H1 (cell line): Measurements from ENCODE around the gene OOSP3. TPM values are rescaled to one million over a fixed set of nuclear protein-coding genes. Genes with fewer than 3 reads are reported as not detected.

ENCODE experiments used
- CTCF ChIA-PET: fragments of 300-600 bp; sonication (Branson Sonifier 250); formaldehyde crosslinking; loops from one replicate; lab custom pipeline; 2021; ENCODE audit not compliant: partially characterized antibody; lab: Charles Lee
- POLR2A ChIA-PET: fragments of 300-600 bp; sonication (Branson Sonifier 250); formaldehyde crosslinking; loops from one replicate; lab custom pipeline; 2021; ENCODE audit warnings: inconsistent platforms; ENCODE audit not compliant: partially characterized antibody; lab: Charles Lee
- DNase-seq, 2 experiments: peaks; one replicate each; pipeline versions ENCODE4 v3.0.0 to v3.0.0-alpha.2; 2010 to 2022; ENCODE audit warnings: low spot score in 2 of 2, low read depth in 1 of 2, mixed read lengths in 1 of 2
- FAIRE-seq: peaks from 2 replicates; lab custom pipeline; 2011; peaks lifted over from hg19 to GRCh38; lab: Jason Lieb, UNC
- H2AFZ ChIP-seq: 2 replicates; pipeline ENCODE4 v1.8.1; 2012; ENCODE audit warnings: low read length, inconsistent platforms
- H2AK5ac ChIP-seq: 2 replicates; pipeline ENCODE4 v1.6.1; 2013; ENCODE audit warnings: low read depth, low read length
- H2BK120ac ChIP-seq: replicated peaks from 2 replicates; pipeline ENCODE3; 2013; ENCODE audit warnings: low read depth, low read length, inconsistent platforms
- H2BK12ac ChIP-seq: 2 replicates; pipeline ENCODE4 v1.6.1; 2013; ENCODE audit warnings: low read depth, low read length
- H2BK15ac ChIP-seq: 2 replicates; pipeline ENCODE4 v1.6.1; 2013; ENCODE audit warnings: low read length
- H2BK20ac ChIP-seq: 2 replicates; pipeline ENCODE4 v1.6.1; 2013; ENCODE audit warnings: low read length
- H2BK5ac ChIP-seq: 2 replicates; pipeline ENCODE4 v1.6.1; 2013; ENCODE audit warnings: low read depth, low read length
- H3K14ac ChIP-seq: 2 replicates; pipeline ENCODE4 v1.6.1; 2013; ENCODE audit warnings: inconsistent platforms; ENCODE audit not compliant: insufficient read length
- H3K18ac ChIP-seq: 2 replicates; pipeline ENCODE4 v1.6.1; 2013; ENCODE audit warnings: low read length; ENCODE audit errors: extremely low read depth
- H3K23ac ChIP-seq: 2 replicates; pipeline ENCODE4 v1.6.1; 2013; ENCODE audit warnings: inconsistent platforms; ENCODE audit not compliant: insufficient read length
- H3K23me2 ChIP-seq: 2 replicates; pipeline ENCODE4 v1.6.1; 2013; ENCODE audit warnings: low read depth, low read length
- H3K27ac ChIP-seq: 2 replicates; pipeline ENCODE4 v1.6.1; 2011; ENCODE audit warnings: low read depth, low read length, inconsistent platforms
- H3K27me3 ChIP-seq, 4 experiments: replicated peaks in 1 of 4; 1 replicate in 1 of 4; 2 replicates in 3 of 4; pipeline versions ENCODE4 v1.6.1 to v1.8.1; 2011 to 2013; ENCODE audit warnings: low read length in 3 of 4, mild to moderate bottlenecking in 3 of 4, inconsistent platforms in 2 of 4, mixed read lengths in 2 of 4, moderate library complexity in 1 of 4; ENCODE audit not compliant: control insufficient read depth in 3 of 4, insufficient read depth in 3 of 4; ENCODE audit errors: extremely low read depth in 1 of 4
- H3K36me3 ChIP-seq, 4 experiments: 2 replicates each; pipeline versions ENCODE4 v1.6.1 to v1.8.1; 2011 to 2013; ENCODE audit warnings: mild to moderate bottlenecking in 4 of 4, low read length in 3 of 4, moderate library complexity in 2 of 4, control low read depth in 1 of 4, inconsistent platforms in 1 of 4; ENCODE audit not compliant: insufficient read depth in 4 of 4, control insufficient read depth in 2 of 4
- H3K4ac ChIP-seq: replicated peaks from 2 replicates; pipeline ENCODE3; 2013; ENCODE audit warnings: low read length, low read depth, mixed read lengths, inconsistent platforms; ENCODE audit not compliant: insufficient read length
- H3K4me1 ChIP-seq, 4 experiments: replicated peaks in 1 of 4; 1 replicate in 1 of 4; 2 replicates in 3 of 4; pipeline versions ENCODE4 v1.6.1 to v1.8.1; 2011 to 2013; ENCODE audit warnings: low read length in 3 of 4, inconsistent platforms in 2 of 4, mixed read lengths in 1 of 4; ENCODE audit not compliant: insufficient read depth in 4 of 4, control insufficient read depth in 3 of 4
- H3K4me2 ChIP-seq, 2 experiments: 2 replicates each; pipeline versions ENCODE4 v1.6.1 to v1.8.1; 2011 to 2013; ENCODE audit warnings: low read depth in 2 of 2, low read length in 2 of 2, control low read depth in 1 of 2, inconsistent platforms in 1 of 2, mild to moderate bottlenecking in 1 of 2; ENCODE audit not compliant: insufficient read depth in 1 of 2
- H3K4me3 ChIP-seq, 4 experiments: fragments of 200-600, 300-600 bp in 1 of 4; sonication (generic), shearing (Covaris generic), sonication (Bioruptor Twin) in 1 of 4; 2 replicates each; pipeline versions ENCODE4 v1.5.1 to v1.8.1; 2011 to 2016; ENCODE audit warnings: low read length in 4 of 4, low read depth in 3 of 4, control low read depth in 2 of 4, inconsistent platforms in 2 of 4, mild to moderate bottlenecking in 2 of 4, mixed read lengths in 1 of 4, moderate library complexity in 1 of 4; ENCODE audit not compliant: insufficient read depth in 2 of 4; ENCODE audit errors: extremely low read depth in 1 of 4
- H3K56ac ChIP-seq: replicated peaks from 2 replicates; pipeline ENCODE3; 2013; ENCODE audit warnings: low read depth, mild to moderate bottlenecking, mixed read lengths, low read length, inconsistent platforms; ENCODE audit not compliant: insufficient read length
- H3K79me1 ChIP-seq: 2 replicates; pipeline ENCODE4 v1.6.1; 2013; ENCODE audit warnings: low read depth, low read length, control low read depth
- H3K79me2 ChIP-seq, 2 experiments: 2 replicates each; pipeline versions ENCODE4 v1.6.1 to v1.8.1; 2012 to 2013; ENCODE audit warnings: low read length in 2 of 2, mild to moderate bottlenecking in 2 of 2, inconsistent platforms in 1 of 2; ENCODE audit not compliant: insufficient read depth in 2 of 2, control insufficient read depth in 1 of 2
- H3K9ac ChIP-seq, 4 experiments: replicated peaks in 1 of 4; 1 replicate in 1 of 4; 2 replicates in 3 of 4; pipeline versions ENCODE4 v1.6.1 to v1.8.1; 2011 to 2013; ENCODE audit warnings: low read depth in 3 of 4, low read length in 3 of 4, control low read depth in 2 of 4, mild to moderate bottlenecking in 2 of 4, moderate library complexity in 2 of 4, inconsistent platforms in 1 of 4; ENCODE audit errors: extremely low read depth in 1 of 4
- H3K9me3 ChIP-seq, 2 experiments: 2 replicates each; pipeline versions ENCODE4 v1.6.1 to v1.8.1; 2012 to 2013; ENCODE audit warnings: mild to moderate bottlenecking in 2 of 2, moderate library complexity in 2 of 2, control low read depth in 1 of 2, inconsistent platforms in 1 of 2, low read depth in 1 of 2, low read length in 1 of 2, mixed read lengths in 1 of 2; ENCODE audit not compliant: insufficient read depth in 2 of 2
- H4K20me1 ChIP-seq, 2 experiments: replicated peaks in 1 of 2; 2 replicates each; pipeline versions ENCODE3 to v1.8.1; 2011 to 2013; ENCODE audit warnings: inconsistent platforms in 2 of 2, low read length in 2 of 2, mild to moderate bottlenecking in 1 of 2; ENCODE audit not compliant: insufficient read depth in 2 of 2, control insufficient read depth in 1 of 2
- H4K5ac ChIP-seq: 2 replicates; pipeline ENCODE4 v1.6.1; 2013; ENCODE audit warnings: low read length, low read depth, mixed read lengths, inconsistent platforms; ENCODE audit not compliant: insufficient read length
- H4K8ac ChIP-seq: 2 replicates; pipeline ENCODE4 v1.8.0; 2013; ENCODE audit warnings: mild to moderate bottlenecking, moderate library complexity, low read length, inconsistent platforms; ENCODE audit not compliant: insufficient read depth; ENCODE audit errors: extremely low read depth
- H4K91ac ChIP-seq: replicated peaks from 2 replicates; pipeline ENCODE3; 2013; ENCODE audit warnings: low read length, mixed read lengths, inconsistent platforms; ENCODE audit not compliant: insufficient read length
- ATF3 ChIP-seq: IDR thresholded peaks from 2 replicates; pipeline ENCODE4 v1.6.1; 2011; ENCODE audit warnings: low read depth, mild to moderate bottlenecking, low read length; ENCODE audit not compliant: insufficient read depth
- BRCA1 ChIP-seq: IDR thresholded peaks from 2 replicates; pipeline ENCODE4 v1.6.1; 2012; ENCODE audit warnings: low read depth, low read length, improper control_type of control experiment
- CHD1 ChIP-seq: IDR thresholded peaks from 2 replicates; pipeline ENCODE4 v1.6.1; 2012; ENCODE audit warnings: low read depth, low read length, improper control_type of control experiment
- HDAC2 ChIP-seq, 2 experiments: fragments of 300-600 bp in 1 of 2; sonication (generic) in 1 of 2; IDR thresholded peaks; 2 replicates each; pipeline ENCODE4 v1.6.1; 2011 to 2012; ENCODE audit warnings: low read depth in 2 of 2, low read length in 2 of 2, mild to moderate bottlenecking in 2 of 2, moderate library complexity in 2 of 2, borderline replicate concordance in 1 of 2, inconsistent platforms in 1 of 2
- MAFK ChIP-seq: IDR thresholded peaks from 2 replicates; pipeline ENCODE4 v1.6.1; 2012; ENCODE audit warnings: low read depth, mild to moderate bottlenecking, improper control_type of control experiment, low read length
- NRF1 ChIP-seq: IDR thresholded peaks from 2 replicates; pipeline ENCODE4 v1.6.1; 2011; ENCODE audit warnings: mild to moderate bottlenecking, low read depth, low read length, improper control_type of control experiment
- RAD21 ChIP-seq, 2 experiments: IDR thresholded peaks in 1 of 2; conservative IDR thresholded peaks in 1 of 2; 2 replicates each; pipeline ENCODE4 v1.6.1; 2011; ENCODE audit warnings: low read depth in 2 of 2, low read length in 2 of 2, improper control_type of control experiment in 1 of 2, inconsistent platforms in 1 of 2, mild to moderate bottlenecking in 1 of 2, moderate library complexity in 1 of 2
- RXRA ChIP-seq: IDR thresholded peaks from 2 replicates; pipeline ENCODE4 v1.6.1; 2011; ENCODE audit warnings: low read depth, mild to moderate bottlenecking, low read length, moderate library complexity; ENCODE audit not compliant: insufficient read depth
- TEAD4 ChIP-seq: IDR thresholded peaks from 2 replicates; pipeline ENCODE4 v1.6.1; 2012; ENCODE audit warnings: low read depth, low read length, inconsistent platforms, mixed read lengths
- WGBS, 2 experiments: shearing (Covaris generic) in 1 of 2; methylation state at CpG; one replicate each; pipeline versions ENCODE4 v1.1.6 to v1.1.7; 2013 to 2015; ENCODE audit warnings: low lambda C conversion rate in 2 of 2, mixed read lengths in 2 of 2, inconsistent platforms in 1 of 2, low coverage in 1 of 2, missing lambda C conversion rate in 1 of 2; ENCODE audit not compliant: insufficient replicate concordance in 2 of 2, insufficient coverage in 1 of 2, insufficient read length in 1 of 2; ENCODE audit errors: extremely low coverage in 1 of 2, missing lambda C conversion rate in 1 of 2; 5-methylcytosine and 5-hydroxymethylcytosine counted together
- polyA plus RNA-seq, 7 experiments: library from polyadenylated mRNA; depleted of rRNA in 3 of 7; stranded (reverse) in 5 of 7; unstranded in 2 of 7; fragments of >200 nt in 5 of 7; fragments of 200-250 nt in 2 of 7; gene quantifications; 1 replicate in 5 of 7; 2 replicates in 1 of 7; 4 replicates in 1 of 7; pipeline versions ENCODE4 v1.2.1 to v1.2.3, GENCODE V29; 2011 to 2013; ENCODE audit warnings: missing spikeins in 2 of 7, mixed read lengths in 2 of 7
- total RNA-seq: library from RNA; stranded (reverse); fragmentation: NEBNext Ultra II Directional; extraction: Animal tissue kit (Norgen Biotek cat#: 25700); gene quantifications from 2 replicates; pipeline ENCODE4 v1.2.1, GENCODE V29; 2021

The OOSP3 gene
- total and polyA plus RNA-seq, 2 of the 8 experiments (the other 6 are each of a cell fraction or from before 2014, with no cell fraction given), result not detected

GRCh38 chr11:59841514-59841913 lies 37.1 kb upstream of the OOSP3 start:
- Histone ChIP-seq H3K4ac (no peak overlapping the region), H2BK120ac (no peak overlapping the region), H3K4me2 (no peak overlapping the region), H3K9ac (no peak overlapping the region), H3K4me3 (no peak overlapping the region), H2AFZ (no peak overlapping the region), H4K20me1 (no peaks in the 10 kb centered on the region), H4K5ac (no peak overlapping the region), H3K27ac (no peak overlapping the region), H2BK5ac (no peak overlapping the region), H3K9me3 (0 out of 4 replicates have a peak, but pooled peaks cover 0 to 4% of the 10 kb centered on the region in 2 experiments), H3K4me1 (peaks cover 0 to 4% (median 1%) of the 10 kb centered on the region in 4 experiments; a peak in 3 of 7 replicates), H4K8ac (no peak overlapping the region), H2AK5ac (no peak overlapping the region), H3K36me3 (no peaks in the 10 kb centered on the region), H3K79me2 (no peaks in the 10 kb centered on the region), H3K56ac (no peak overlapping the region), H3K27me3 (no peaks in the 10 kb centered on the region)
- CTCF ChIA-PET, result interaction anchor here (1.0 to 1.4 kb wide), 2 partner anchors 23 to 78 kb away, joined by 3 to 4 read pairs; no protein-coding TSS in a partner anchor
- DNase-seq (no peak), FAIRE-seq (no peak)
- 86% methylated on average over 2 of the region's 2 CpGs; no CpG with 5 or more reads in 1 of the 2 experiments for WGBS, 2 experiments
- POLR2A ChIA-PET, result no interaction called here
- no peak for TF ChIP-seq TEAD4
- TF ChIP-seq ATF3, result no peak
- no peak for TF ChIP-seq HDAC2 (IDR thresholded peaks at IDR 0.05; ENCODE audit: borderline replicate concordance in 1 of 2, low read depth in 2 of 2, low read length in 2 of 2)
- no peak for TF ChIP-seq BRCA1
- no peak for TF ChIP-seq MAFK
- no peak for TF ChIP-seq RAD21 (IDR thresholded peaks at IDR 0.05 in 1 of 2, conservative IDR thresholded peaks at IDR 0.05 in 1 of 2; ENCODE audit: low read depth in 2 of 2, low read length in 2 of 2)
- no peak for TF ChIP-seq NRF1
- no peak for TF ChIP-seq RXRA
- no peak for TF ChIP-seq CHD1
- TF ChIP-seq, all 59 proteins: peak for 0
- no peak overlapping the region for H3K23ac ChIP-seq
- no peaks in the 10 kb centered on the region for H3K79me1 ChIP-seq
- H4K91ac ChIP-seq, result no peak overlapping the region
- H2BK15ac ChIP-seq, result no peak overlapping the region
- H3K23me2 ChIP-seq, result no peaks in the 10 kb centered on the region
- H2BK20ac ChIP-seq, result no peak overlapping the region
- no peak overlapping the region for H3K14ac ChIP-seq
- H2BK12ac ChIP-seq, result no peak overlapping the region
- H3K18ac ChIP-seq, result no peak overlapping the region
